Measurements from ENCODE around the gene COG8.

The COG8 gene

DNA sequence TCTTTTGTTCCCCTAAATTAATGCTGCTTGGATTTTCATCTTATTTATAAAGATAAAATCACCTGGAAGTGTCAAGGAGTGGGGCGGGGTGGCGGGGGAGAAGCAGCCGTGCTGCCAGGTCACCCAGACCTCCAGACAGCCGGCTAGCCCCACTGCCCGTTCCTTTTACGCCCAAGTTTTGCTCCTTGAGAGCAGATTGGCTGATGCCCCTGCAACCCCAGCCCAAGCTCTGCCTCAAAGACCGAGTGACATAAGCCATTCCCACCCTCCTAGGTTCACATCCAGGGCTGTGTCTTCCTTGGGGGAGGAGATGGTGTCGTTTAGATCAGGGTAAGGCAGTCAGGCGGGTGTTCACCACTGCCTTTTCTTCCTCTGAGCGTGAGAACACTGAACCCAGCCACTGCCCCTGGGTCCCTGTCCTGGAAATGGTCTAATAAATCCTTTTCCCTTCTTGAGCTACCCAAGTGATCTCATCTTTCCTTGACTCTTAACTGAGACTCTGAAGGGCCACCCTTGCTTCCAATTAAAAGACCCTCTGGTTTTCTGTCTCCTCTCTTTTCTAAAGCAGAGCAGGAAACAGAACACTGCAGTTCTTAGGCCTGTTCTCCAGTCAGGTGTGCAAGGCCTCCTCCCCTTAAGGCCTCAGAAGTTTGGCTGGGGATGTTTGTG is 14.6 kb downstream of the COG8 start:
- TF ChIP-seq, protein P1, sequence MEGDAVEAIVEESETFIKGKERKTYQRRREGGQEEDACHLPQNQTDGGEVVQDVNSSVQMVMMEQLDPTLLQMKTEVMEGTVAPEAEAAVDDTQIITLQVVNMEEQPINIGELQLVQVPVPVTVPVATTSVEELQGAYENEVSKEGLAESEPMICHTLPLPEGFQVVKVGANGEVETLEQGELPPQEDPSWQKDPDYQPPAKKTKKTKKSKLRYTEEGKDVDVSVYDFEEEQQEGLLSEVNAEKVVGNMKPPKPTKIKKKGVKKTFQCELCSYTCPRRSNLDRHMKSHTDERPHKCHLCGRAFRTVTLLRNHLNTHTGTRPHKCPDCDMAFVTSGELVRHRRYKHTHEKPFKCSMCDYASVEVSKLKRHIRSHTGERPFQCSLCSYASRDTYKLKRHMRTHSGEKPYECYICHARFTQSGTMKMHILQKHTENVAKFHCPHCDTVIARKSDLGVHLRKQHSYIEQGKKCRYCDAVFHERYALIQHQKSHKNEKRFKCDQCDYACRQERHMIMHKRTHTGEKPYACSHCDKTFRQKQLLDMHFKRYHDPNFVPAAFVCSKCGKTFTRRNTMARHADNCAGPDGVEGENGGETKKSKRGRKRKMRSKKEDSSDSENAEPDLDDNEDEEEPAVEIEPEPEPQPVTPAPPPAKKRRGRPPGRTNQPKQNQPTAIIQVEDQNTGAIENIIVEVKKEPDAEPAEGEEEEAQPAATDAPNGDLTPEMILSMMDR (IDR thresholded peaks at IDR 0.05; ENCODE audit: insufficient read depth, low read depth, low read length, missing control alignments): no peak
- H3K4me3 ChIP-seq (ENCODE audit: low read depth, low read length): no peak overlapping the region
- no peak for DNase-seq (ENCODE audit: low read depth)

DNA sequence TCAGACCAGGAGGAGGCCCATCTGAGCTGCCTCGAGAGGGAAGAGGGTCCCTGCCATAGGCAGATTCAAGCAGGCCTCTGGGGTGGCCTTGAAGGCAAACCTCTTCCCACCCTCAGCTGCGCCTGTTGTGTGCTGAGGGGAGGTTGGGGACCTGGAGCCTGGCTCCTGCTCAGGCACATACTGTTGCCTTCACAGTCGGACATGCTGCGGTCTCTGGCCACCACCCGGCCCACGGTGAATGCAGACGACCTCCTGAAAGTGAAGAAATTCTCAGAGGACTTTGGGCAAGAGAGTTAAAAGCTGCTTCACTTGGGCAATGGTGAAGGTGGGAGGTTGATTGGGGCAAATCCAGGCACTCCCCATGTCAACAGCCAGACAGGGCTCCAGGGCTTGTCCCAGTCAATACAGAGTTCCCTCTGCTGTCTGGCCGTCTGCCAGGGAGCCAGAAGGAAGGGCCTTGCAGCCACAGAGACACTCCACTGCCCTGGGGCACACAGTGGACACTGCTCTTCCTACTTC is 15.3 kb downstream of the COG8 start:
- TF ChIP-seq, protein P1 (IDR thresholded peaks at IDR 0.05; ENCODE audit: insufficient read depth, low read depth, low read length, missing control alignments): no peak
- no peak overlapping the region for H3K4me3 ChIP-seq (ENCODE audit: low read depth, low read length)
- DNase-seq (ENCODE audit: low read depth): no peak

DNA sequence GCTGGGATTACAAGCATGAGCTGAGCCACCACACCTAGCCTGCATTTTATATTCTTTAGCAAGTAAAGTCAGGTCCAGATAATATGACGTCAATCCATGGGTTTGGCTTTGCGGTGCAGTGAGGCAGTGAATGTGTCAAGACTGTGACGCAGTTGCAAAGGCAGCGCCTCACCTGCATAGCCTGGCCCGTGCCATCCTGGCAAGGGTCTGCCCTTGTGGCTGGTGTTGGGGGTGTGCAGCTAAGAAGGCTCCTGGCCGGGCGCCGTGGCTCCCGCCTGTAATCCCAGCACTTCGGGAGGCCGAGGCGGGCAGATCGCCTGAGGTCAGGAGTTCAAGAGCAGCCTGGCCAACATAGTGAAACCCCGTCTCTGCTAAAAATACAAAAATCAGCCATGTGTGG is 15.9 kb downstream of the COG8 start:
- DNase-seq (ENCODE audit: low read depth): no peak
- no peak overlapping the region for H3K4me3 ChIP-seq (ENCODE audit: low read depth, low read length)
- TF ChIP-seq, protein P1 (IDR thresholded peaks at IDR 0.05; ENCODE audit: insufficient read depth, low read depth, low read length, missing control alignments): no peak

DNA sequence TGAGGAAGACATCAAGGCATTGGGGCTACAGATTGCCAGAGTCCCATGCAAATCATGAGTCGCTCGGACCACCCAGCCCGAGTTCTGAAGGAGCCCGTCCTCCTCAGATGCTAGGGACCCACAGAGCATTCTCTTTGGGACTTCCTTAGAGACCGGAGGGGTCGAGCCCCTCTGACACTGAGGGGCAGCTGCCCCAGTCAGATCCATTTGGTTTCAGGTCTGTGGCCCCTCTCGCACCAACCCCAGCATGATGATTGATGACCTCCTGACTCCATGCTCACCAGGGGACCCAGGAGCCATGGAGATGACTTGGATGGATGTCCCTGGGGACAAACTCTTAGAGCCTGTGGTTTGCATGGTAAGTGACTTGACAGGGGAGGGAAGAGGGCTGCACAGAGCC is 17.0 kb downstream of the COG8 start:
- H3K4me3 ChIP-seq (ENCODE audit: low read depth, low read length): no peak overlapping the region
- TF ChIP-seq, protein P1 (IDR thresholded peaks at IDR 0.05; ENCODE audit: insufficient read depth, low read depth, low read length, missing control alignments): no peak
- no peak for DNase-seq (ENCODE audit: low read depth)

DNA sequence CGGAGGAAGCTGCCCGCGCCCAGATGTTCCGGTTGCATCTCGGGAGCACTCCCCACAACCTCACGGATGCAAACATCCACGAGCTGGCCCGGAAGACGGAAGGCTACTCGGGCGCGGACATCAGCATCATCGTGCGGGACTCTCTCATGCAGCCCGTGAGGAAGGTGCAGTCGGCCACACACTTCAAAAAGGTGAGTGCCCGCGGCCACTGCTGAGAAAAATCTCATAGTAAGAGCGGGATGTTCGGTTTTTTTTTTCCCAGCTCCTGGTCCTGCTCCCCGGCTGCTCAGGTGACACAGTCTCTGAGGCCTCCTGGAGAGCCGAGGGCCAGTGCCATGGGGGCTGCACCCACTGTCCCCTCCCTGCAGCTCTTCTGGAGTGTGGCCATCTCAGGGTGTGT is 18.3 kb downstream of the COG8 start:
- TF ChIP-seq, protein P1 (IDR thresholded peaks at IDR 0.05; ENCODE audit: insufficient read depth, low read depth, low read length, missing control alignments): no peak
- H3K4me3 ChIP-seq (ENCODE audit: low read depth, low read length): no peak overlapping the region
- no peak for DNase-seq (ENCODE audit: low read depth)

DNA sequence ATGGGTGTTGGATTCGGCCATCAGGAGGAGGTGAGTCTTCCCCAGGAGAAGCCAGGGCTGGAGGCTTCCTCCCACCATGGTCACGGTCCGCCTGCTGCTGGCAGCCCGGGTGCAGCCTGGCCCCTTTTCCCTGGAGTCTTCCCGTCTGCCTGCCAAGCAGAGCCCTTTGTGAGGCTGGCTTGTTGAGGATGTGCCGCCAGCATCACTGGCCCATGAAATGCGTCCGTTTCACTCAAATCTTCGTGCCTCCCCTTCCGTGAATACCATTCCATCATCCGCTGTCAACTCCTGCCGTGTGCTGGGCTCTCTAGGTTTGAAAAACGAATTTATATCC is 18.7 kb downstream of the COG8 start:
- TF ChIP-seq, protein P1 (IDR thresholded peaks at IDR 0.05; ENCODE audit: insufficient read depth, low read depth, low read length, missing control alignments): no peak
- H3K4me3 ChIP-seq (ENCODE audit: low read depth, low read length): no peak overlapping the region
- DNase-seq (ENCODE audit: low read depth): no peak
